ENCODE data around the gene RPP25L.

RPP25L gene

GRCh38 chr9:34565856-34566255 is 46.0 kb downstream of the RPP25L start:
- DNase-seq = no peak

- no peak for DNase-seq
Observed at GRCh38 chr9:34564617-34565016, 47.3 kb downstream of the RPP25L start.

GRCh38 chr9:34563262-34563661 is 48.6 kb downstream of the RPP25L start:
- no peak for DNase-seq

GRCh38 chr9:34562135-34562745 is 49.7 kb downstream of the RPP25L start:
- DNase-seq = peak; percentile 35

- DNase-seq = no peak
Observed at GRCh38 chr9:34560599-34561214, 51.2 kb downstream of the RPP25L start.

Measured in inflammatory macrophage treated with lipopolysaccharide for 4 hours (primary cell).